Uterus (tissue), 2 donors: ENCODE data around the gene ATP9B.

ENCODE experiments used
- POLR2A ChIP-seq, 2 donors: fragments of 450-650 bp; IDR thresholded peaks; one replicate each; pipeline ENCODE4 v1.6.1; 2016; ENCODE audit warnings: antibody characterized with exemption in 2 of 2, mild to moderate bottlenecking in 1 of 2, moderate library complexity in 1 of 2
- TF ChIP-seq, protein P1 (sequence below), 4 experiments: fragments of 200-600 bp in 2 of 4; fragments of 450-650 bp in 2 of 4; sonication (generic) in 2 of 4; IDR thresholded peaks; one replicate each; pipeline ENCODE4 v1.5.1; 2016 to 2019; ENCODE audit warnings: antibody characterized with exemption in 4 of 4, mild to moderate bottlenecking in 2 of 4, moderate library complexity in 1 of 4

GRCh38 chr18:79058007-79058406 lies 11.2 kb upstream of the ATP9B start:
- TF ChIP-seq POLR2A (IDR thresholded peaks at IDR 0.05): no peak
- TF ChIP-seq, protein P1, sequence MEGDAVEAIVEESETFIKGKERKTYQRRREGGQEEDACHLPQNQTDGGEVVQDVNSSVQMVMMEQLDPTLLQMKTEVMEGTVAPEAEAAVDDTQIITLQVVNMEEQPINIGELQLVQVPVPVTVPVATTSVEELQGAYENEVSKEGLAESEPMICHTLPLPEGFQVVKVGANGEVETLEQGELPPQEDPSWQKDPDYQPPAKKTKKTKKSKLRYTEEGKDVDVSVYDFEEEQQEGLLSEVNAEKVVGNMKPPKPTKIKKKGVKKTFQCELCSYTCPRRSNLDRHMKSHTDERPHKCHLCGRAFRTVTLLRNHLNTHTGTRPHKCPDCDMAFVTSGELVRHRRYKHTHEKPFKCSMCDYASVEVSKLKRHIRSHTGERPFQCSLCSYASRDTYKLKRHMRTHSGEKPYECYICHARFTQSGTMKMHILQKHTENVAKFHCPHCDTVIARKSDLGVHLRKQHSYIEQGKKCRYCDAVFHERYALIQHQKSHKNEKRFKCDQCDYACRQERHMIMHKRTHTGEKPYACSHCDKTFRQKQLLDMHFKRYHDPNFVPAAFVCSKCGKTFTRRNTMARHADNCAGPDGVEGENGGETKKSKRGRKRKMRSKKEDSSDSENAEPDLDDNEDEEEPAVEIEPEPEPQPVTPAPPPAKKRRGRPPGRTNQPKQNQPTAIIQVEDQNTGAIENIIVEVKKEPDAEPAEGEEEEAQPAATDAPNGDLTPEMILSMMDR (IDR thresholded peaks at IDR 0.05): no peak
